Activated CD4-positive, alpha-beta memory T cell treated with anti-CD3 and anti-CD28 coated beads for 36 hours (primary cell): ENCODE results near the gene ACTA2. TPM values are rescaled to one million over a fixed set of nuclear protein-coding genes. Genes with fewer than 3 reads are reported as not detected.

Experiments used
- CTCF ChIA-PET: fragments of 350-600 bp; sonication (Branson Sonifier 250); formaldehyde crosslinking; loops from one replicate; lab custom pipeline; 2021; ENCODE audit warnings: antibody characterized with exemption, inconsistent platforms; lab: Charles Lee
- POLR2A ChIA-PET: fragments of 350-600 bp; sonication (Branson Sonifier 250); formaldehyde crosslinking; loops from one replicate; lab custom pipeline; 2021; ENCODE audit warnings: antibody characterized with exemption; lab: Charles Lee
- DNase-seq: peaks from one replicate; pipeline ENCODE4 v3.0.0-alpha.2; 2020
- H3K27ac Mint-ChIP-seq: one replicate; pipeline ENCODE4 v1.8.0; 2021; ENCODE audit warnings: mixed read lengths
- H3K27me3 Mint-ChIP-seq: one replicate; pipeline ENCODE4 v1.8.0; 2021; ENCODE audit warnings: mixed read lengths
- H3K36me3 Mint-ChIP-seq: one replicate; pipeline ENCODE4 v1.8.0; 2021; ENCODE audit warnings: mixed read lengths
- H3K4me1 Mint-ChIP-seq: one replicate; pipeline ENCODE4 v1.8.0; 2021; ENCODE audit warnings: low read depth, mixed read lengths
- H3K4me3 Mint-ChIP-seq: one replicate; pipeline ENCODE4 v1.8.0; 2021; ENCODE audit warnings: mild to moderate bottlenecking, mixed read lengths
- H3K9me3 Mint-ChIP-seq: one replicate; pipeline ENCODE4 v1.8.0; 2021; ENCODE audit warnings: mixed read lengths
- intact Hi-C: fragments of 100-400 bp; cut with micrococcal nuclease; formaldehyde crosslinking; loops from one replicate; pipeline ENCODE4 v1.15.1; 2023
- total RNA-seq, 2 experiments: library from RNA; stranded (reverse); gene quantifications; one replicate each; pipeline ENCODE4 v1.2.3, GENCODE V29; 2021

ACTA2 gene
- total RNA-seq, 2 experiments from 2014 or later: 18.6 to 23.3 TPM

DNA sequence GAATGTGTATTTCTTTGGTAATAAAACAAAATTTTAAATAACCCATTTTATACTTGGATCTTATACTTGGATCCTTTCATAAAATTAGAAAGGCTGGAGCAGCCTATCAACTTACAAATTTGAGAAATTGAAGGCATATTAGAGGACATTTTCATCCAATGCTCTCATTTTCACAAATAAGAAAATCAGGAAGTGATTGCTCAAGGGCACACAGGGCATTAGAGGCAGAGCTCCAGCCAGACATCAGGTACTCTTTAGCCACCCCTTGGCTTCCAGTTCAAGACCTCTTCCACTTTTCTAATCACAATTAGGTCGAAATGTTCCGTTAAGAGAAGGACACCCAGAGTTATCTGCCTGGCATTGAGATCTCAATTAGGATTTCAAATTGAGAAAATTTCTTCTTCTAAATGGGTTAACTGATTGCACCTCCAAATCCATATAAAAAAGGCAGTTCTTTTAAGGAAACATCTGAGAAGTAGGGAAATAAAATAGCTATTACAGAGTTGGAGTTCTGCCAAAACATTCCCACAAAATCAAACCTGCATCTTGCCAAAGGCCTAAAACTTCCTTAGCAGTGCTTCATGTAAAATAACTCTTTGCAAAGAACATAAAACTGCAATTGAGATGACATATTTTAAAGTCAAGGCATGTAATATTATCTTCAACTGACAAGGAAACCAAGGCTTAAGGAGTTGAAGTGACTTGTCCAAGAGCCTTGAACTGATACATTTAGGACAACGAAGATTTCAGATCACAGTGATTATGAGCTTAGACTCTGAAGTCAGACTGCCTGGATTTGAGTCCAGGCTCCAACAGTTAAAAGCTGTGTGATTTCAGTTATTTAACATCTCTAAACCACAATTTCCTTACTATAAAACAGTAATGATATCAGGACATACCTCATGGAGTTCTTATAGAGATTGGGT is 2.4 kb downstream of the ACTA2 start:
- CTCF ChIA-PET: interaction anchor here (1.1 to 1.8 kb wide), 4 partner anchors 16 to 268 kb away, joined by 3 to 7 read pairs (median 6); no protein-coding TSS in a partner anchor
- no peaks in the 10 kb centered on the region for H3K27me3 Mint-ChIP-seq
- intact Hi-C loops: no loop called here
- no peak for DNase-seq
- peaks cover 6% of the 10 kb centered on the region for H3K4me1 Mint-ChIP-seq
- no peak overlapping the region for H3K27ac Mint-ChIP-seq
- H3K36me3 Mint-ChIP-seq: peaks cover 5% of the 10 kb centered on the region
- H3K4me3 Mint-ChIP-seq: no peak overlapping the region
- H3K9me3 Mint-ChIP-seq: no peaks in the 10 kb centered on the region
- POLR2A ChIA-PET: no interaction called here

DNA sequence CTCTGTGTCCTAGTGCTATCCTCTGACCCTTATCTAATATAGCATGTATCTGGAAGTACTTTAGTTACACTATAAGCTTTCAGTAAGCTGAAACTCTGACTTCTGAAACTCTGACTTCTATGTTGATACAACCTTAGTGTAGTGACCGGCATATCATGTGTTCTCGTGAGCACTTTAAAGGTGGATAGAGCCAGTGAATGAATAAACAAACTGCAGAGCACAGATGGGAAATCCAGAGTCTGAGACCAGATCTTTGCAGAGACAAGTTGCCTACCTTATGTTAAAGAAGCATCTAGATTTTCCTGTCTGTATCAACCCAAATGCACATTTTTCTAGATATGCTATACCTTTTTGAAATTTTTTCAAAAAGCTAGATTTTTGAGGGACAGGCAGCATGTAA is 3.5 kb downstream of the ACTA2 start:
- Mint-ChIP-seq H3K4me3 (no peak overlapping the region), H3K9me3 (no peaks in the 10 kb centered on the region), H3K27ac (no peak overlapping the region), H3K4me1 (peaks cover 14% of the 10 kb centered on the region), H3K27me3 (no peaks in the 10 kb centered on the region), H3K36me3 (peaks cover 5% of the 10 kb centered on the region)
- intact Hi-C loops: no loop called here
- DNase-seq: no peak
- ChIA-PET CTCF (interaction anchor here (1.1 to 1.8 kb wide), 4 partner anchors 15 to 269 kb away, joined by 3 to 7 read pairs (median 6); no protein-coding TSS in a partner anchor), POLR2A (no interaction called here)

DNA sequence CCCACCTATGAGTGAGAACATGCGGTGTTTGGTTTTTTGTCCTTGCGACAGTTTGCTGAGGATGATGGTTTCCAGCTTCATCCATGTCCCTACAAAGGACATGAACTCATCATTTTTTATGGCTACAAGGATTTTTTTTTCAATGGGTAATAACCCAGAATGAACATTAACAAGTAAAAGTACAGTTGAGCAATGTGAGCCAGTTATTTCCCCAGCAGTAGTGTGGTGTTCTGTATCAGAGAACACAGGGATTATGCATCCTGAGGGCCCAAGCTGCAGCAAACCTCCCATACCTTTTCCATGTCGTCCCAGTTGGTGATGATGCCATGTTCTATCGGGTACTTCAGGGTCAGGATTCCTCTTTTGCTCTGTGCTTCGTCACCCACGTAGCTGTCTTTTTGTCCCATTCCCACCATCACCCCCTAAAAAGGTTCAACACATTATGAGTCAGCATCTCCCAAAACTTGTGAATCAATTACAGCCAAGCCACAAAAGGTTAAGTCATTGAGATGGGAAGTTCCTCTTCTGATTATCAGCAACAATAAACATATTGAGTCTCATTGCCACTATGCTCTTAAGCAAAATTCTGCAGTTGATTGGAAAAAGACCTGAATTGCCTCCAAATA is 5.5 kb downstream of the ACTA2 start:
- H3K36me3 Mint-ChIP-seq: peaks cover 5% of the 10 kb centered on the region
- H3K27ac Mint-ChIP-seq: no peak overlapping the region
- POLR2A ChIA-PET: no interaction called here
- H3K9me3 Mint-ChIP-seq: no peaks in the 10 kb centered on the region
- H3K27me3 Mint-ChIP-seq: no peaks in the 10 kb centered on the region
- no peak overlapping the region for H3K4me3 Mint-ChIP-seq
- intact Hi-C loops: no loop called here
- CTCF ChIA-PET: interaction anchor here (0.5 to 6.3 kb wide), 4 partner anchors 81 to 271 kb away, joined by 3 to 29 read pairs (median 4); no protein-coding TSS in a partner anchor
- peaks cover 14% of the 10 kb centered on the region for H3K4me1 Mint-ChIP-seq
- no peak for DNase-seq

DNA sequence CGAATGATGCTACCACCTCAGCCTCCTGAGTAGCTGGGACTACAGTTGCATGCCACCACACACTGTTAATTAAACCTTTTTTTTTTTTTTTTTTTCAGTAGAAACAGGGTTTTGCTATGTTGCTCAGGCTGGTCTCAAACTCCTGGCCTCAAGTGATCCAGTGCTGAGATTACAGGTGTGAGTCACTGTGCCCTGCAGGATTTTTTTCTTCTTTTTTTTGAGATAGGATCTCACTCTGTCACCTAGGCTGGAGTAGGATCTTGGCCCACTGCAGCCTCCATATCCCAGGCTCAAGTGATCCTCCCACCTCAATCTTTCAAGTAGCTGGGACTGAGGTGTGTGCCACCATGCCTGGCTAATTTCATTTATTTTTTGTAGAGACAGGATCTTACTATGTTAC is 6.4 kb downstream of the ACTA2 start:
- Mint-ChIP-seq H3K9me3 (no peaks in the 10 kb centered on the region), H3K4me1 (peaks cover 14% of the 10 kb centered on the region), H3K27ac (no peak overlapping the region)

DNA sequence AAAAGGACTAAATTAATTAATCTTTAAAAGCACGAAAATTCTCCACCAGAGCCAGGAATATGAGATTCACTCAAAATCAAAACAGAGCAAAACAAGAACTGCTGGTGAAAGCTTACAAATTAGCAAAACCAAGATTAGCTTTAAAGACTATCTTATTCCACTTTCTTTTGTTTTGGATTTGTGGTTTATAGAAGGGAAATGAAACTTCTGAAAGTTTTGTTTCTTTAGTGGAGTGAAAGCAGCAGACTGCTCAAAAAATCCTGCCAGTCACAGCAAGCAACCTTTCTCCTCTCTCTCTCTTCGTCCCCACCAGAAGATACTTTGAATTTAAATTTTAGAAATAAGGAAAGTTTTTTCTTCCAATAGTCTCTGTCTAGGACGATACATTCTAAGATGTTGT is 7.8 kb downstream of the ACTA2 start:
- H3K4me3 Mint-ChIP-seq: no peak overlapping the region
- no peak for DNase-seq
- H3K36me3 Mint-ChIP-seq: peaks cover 2% of the 10 kb centered on the region
- no peak overlapping the region for H3K27ac Mint-ChIP-seq
- H3K27me3 Mint-ChIP-seq: no peaks in the 10 kb centered on the region
- H3K4me1 Mint-ChIP-seq: peaks cover 14% of the 10 kb centered on the region
- ChIA-PET CTCF (interaction anchor here (1.0 to 6.3 kb wide), 6 partner anchors 9 to 273 kb away, joined by 3 to 29 read pairs (median 6); no protein-coding TSS in a partner anchor), POLR2A (interaction anchor here (0.9 to 1.1 kb wide), 2 partner anchors 46 to 56 kb away, joined by 3 to 5 read pairs; partner anchors contain the start of gene FAS)
- no peaks in the 10 kb centered on the region for H3K9me3 Mint-ChIP-seq
- intact Hi-C loops: no loop called here

More for the DNA sequence above, 6.4 kb downstream of the ACTA2 start:
- ChIA-PET POLR2A (no interaction called here), CTCF (interaction anchor here (0.7 to 6.3 kb wide), 3 partner anchors 83 to 272 kb away, joined by 3 to 29 read pairs (median 4); no protein-coding TSS in a partner anchor)
- no peak overlapping the region for H3K4me3 Mint-ChIP-seq
- no peaks in the 10 kb centered on the region for H3K27me3 Mint-ChIP-seq
- peaks cover 5% of the 10 kb centered on the region for H3K36me3 Mint-ChIP-seq
- DNase-seq: no peak
- intact Hi-C loops: no loop called here

DNA sequence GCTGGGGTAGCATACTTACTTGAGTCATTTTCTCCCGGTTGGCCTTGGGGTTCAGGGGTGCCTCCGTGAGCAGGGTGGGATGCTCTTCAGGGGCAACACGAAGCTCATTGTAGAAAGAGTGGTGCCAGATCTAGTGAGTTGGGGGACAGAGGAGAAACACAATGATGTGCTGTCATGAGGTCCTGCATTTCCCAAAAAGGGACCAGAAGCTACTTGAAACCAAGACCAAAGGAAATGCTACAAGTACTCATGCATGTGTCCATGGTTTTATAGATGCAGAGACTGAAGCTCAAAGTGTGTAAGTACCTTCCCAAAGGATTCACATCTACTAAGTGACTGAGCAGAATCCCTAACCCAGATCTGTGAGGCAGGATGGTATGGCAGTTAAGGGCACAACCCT is 8.8 kb downstream of the ACTA2 start:
- CTCF ChIA-PET: interaction anchor here (0.6 to 6.3 kb wide), 9 partner anchors 9 to 274 kb away, joined by 3 to 29 read pairs (median 7); no protein-coding TSS in a partner anchor
- Mint-ChIP-seq H3K36me3 (peaks cover 2% of the 10 kb centered on the region), H3K27ac (no peak overlapping the region), H3K9me3 (no peaks in the 10 kb centered on the region), H3K27me3 (no peaks in the 10 kb centered on the region), H3K4me3 (no peak overlapping the region), H3K4me1 (peaks cover 14% of the 10 kb centered on the region)
- POLR2A ChIA-PET: interaction anchor here (1.1 kb wide), 1 partner anchor 57 kb away, joined by 5 read pairs; no protein-coding TSS in a partner anchor
- DNase-seq: no peak
- intact Hi-C loops: no loop called here

DNA sequence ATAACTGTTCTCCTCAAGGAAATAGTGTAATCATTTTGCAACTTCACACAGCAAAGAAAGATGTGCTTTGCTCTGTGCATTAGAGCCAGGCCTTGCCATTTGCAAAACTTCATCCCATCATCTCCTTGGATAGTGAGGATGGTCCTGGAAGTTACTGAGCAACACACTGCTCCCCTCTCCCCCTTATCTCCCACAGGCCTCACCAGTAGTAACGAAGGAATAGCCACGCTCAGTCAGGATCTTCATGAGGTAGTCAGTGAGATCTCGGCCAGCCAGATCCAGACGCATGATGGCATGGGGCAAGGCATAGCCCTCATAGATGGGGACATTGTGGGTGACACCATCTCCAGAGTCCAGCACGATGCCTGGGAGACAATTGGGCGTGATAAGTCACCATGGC is 11.5 kb downstream of the ACTA2 start:
- ChIA-PET POLR2A (no interaction called here), CTCF (interaction anchor here (1.6 kb wide), 1 partner anchor 277 kb away, joined by 5 read pairs; no protein-coding TSS in a partner anchor)
- Mint-ChIP-seq H3K9me3 (no peaks in the 10 kb centered on the region), H3K27ac (no peak overlapping the region), H3K4me1 (peaks cover 15% of the 10 kb centered on the region), H3K36me3 (no peaks in the 10 kb centered on the region), H3K27me3 (no peaks in the 10 kb centered on the region), H3K4me3 (no peak overlapping the region)
- no peak for DNase-seq
- intact Hi-C loops: no loop called here

DNA sequence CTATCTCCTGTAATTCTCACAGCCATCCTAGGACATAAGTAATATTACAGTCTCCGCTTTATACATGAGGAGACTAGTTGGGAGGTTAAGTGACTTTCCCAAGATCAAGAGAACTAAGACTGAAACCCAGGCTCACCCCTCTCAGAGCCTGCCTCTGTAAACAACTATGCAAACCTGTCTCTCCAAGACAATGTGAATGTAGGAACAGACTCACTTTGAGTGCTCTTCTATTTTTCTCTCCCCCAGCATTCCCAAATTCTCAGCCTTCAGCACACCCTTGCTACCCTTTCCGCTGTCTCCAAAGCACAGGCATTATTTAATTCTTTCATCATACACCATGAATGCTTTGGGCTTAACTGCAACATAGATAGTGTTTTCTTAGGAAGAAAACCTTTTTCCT is 13.6 kb downstream of the ACTA2 start:
- ChIA-PET POLR2A (no interaction called here), CTCF (interaction anchor here (7.0 kb wide), 1 partner anchor 279 kb away, joined by 98 read pairs; no protein-coding TSS in a partner anchor)
- Mint-ChIP-seq H3K27ac (no peak overlapping the region), H3K36me3 (peaks cover 3% of the 10 kb centered on the region), H3K27me3 (no peaks in the 10 kb centered on the region), H3K9me3 (no peaks in the 10 kb centered on the region), H3K4me3 (no peak overlapping the region), H3K4me1 (peaks cover 14% of the 10 kb centered on the region)
- intact Hi-C loops: no loop called here
- DNase-seq: no peak

DNA sequence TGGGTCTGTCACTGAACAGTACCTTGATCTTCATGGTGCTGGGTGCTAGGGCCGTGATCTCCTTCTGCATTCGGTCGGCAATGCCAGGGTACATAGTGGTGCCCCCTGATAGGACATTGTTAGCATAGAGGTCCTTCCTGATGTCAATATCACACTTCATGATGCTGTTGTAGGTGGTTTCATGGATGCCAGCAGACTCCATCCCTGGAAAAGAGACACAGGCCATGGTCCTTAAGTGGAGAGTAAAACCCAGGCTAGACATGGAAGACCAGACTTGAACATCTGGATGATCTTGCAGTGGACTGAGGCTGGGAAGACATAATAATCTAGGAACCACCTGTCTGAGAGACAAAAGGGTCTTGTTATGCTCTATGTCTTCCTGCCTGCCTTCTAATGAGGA is 14.5 kb downstream of the ACTA2 start:
- DNase-seq: no peak
- no peaks in the 10 kb centered on the region for H3K9me3 Mint-ChIP-seq
- H3K27ac Mint-ChIP-seq: no peak overlapping the region
- ChIA-PET CTCF (interaction anchor here (0.7 to 7.9 kb wide), 10 partner anchors 49 to 280 kb away, joined by 3 to 98 read pairs (median 5); no protein-coding TSS in a partner anchor), POLR2A (interaction anchor here (0.6 kb wide), 1 partner anchor 52 kb away, joined by 3 read pairs; no protein-coding TSS in a partner anchor)
- H3K27me3 Mint-ChIP-seq: no peaks in the 10 kb centered on the region
- H3K4me1 Mint-ChIP-seq: peaks cover 14% of the 10 kb centered on the region
- intact Hi-C loops: no loop called here
- no peak overlapping the region for H3K4me3 Mint-ChIP-seq
- peaks cover 3% of the 10 kb centered on the region for H3K36me3 Mint-ChIP-seq

DNA sequence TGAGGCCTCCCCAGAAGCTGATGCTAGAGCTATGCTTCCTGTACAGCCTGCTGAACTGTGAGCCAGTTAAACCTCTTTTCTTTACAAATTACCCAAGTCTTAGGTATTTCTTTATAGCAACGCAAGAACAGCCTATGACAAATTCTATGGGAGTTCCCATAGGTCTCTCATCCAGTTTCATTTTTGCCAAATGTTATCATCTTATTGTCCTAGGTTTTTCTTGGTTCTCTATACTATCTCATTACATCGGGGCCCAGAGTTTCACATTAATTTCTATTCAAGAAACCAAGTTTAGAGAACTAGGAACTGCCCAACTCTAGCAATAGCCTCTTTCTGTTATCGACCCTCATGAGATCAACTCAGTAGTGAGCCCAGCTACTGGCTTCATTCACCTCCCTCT is 15.9 kb downstream of the ACTA2 start:
- intact Hi-C loops: no loop called here
- Mint-ChIP-seq H3K27ac (no peak overlapping the region), H3K27me3 (no peaks in the 10 kb centered on the region), H3K4me3 (no peak overlapping the region), H3K36me3 (peaks cover 3% of the 10 kb centered on the region), H3K9me3 (no peaks in the 10 kb centered on the region), H3K4me1 (peaks cover 20% of the 10 kb centered on the region)
- DNase-seq: no peak
- POLR2A ChIA-PET: no interaction called here
- CTCF ChIA-PET: interaction anchor here (0.7 to 7.9 kb wide), 12 partner anchors 8 to 282 kb away, joined by 3 to 98 read pairs (median 5); partner anchors contain the start of gene FAS

DNA sequence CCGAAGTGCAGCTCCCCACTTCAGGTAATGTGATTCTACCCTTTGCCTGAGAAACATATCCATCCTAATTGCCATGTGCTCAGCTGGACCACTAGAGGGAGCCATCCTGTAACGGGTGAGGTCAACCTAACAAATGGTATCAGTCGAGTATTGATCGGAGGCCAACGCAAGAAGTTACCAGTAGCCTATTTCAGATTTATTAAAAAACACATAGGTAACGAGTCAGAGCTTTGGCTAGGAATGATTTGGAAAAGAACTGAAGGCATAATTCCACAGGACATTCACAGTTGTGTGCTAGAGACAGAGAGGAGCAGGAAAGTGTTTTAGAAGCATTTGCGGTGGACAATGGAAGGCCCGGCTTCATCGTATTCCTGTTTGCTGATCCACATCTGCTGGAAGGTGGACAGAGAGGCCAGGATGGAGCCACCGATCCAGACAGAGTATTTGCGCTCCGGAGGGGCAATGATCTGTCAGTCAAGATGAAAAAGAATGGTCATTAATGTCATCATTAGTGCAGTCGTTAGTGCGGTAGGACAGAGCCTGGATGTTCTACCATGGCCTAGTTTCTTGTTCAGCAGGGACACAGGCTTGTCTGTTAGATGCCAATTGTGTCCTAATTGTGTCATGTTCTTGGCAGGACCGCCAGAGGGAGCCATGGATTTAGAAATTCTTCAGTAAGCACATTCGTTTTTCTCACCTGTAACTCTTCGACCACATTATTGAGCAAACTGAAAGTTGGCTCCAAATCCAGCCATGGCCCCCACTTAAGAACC is 17.5 kb downstream of the ACTA2 start:
- peak; percentile 84 for DNase-seq
- CTCF ChIA-PET: interaction anchor here (0.6 to 9.6 kb wide), 68 partner anchors 8 to 449 kb away, joined by 3 to 376 read pairs (median 5); partner anchors contain the start of genes CH25H, FAS and STAMBPL1
- H3K4me3 Mint-ChIP-seq: no peak overlapping the region

More for the DNA sequence above, 17.5 kb downstream of the ACTA2 start:
- H3K9me3 Mint-ChIP-seq: no peaks in the 10 kb centered on the region
- peaks cover 3% of the 10 kb centered on the region for H3K36me3 Mint-ChIP-seq
- H3K27me3 Mint-ChIP-seq: no peaks in the 10 kb centered on the region
- peak overlapping the region; percentile 47 for H3K27ac Mint-ChIP-seq
- POLR2A ChIA-PET: interaction anchor here (2.3 kb wide), 1 partner anchor 273 kb away, joined by 6 read pairs; no protein-coding TSS in a partner anchor
- intact Hi-C loops: loop anchor here (1.0 to 5.0 kb wide), 11 partner anchors 26 to 282 kb away; partner anchors contain the start of gene FAS
- peaks cover 20% of the 10 kb centered on the region for H3K4me1 Mint-ChIP-seq
